Lower lobe of right lung (tissue), 2 donors: ENCODE data around the gene NSUN6. TPM values are rescaled to one million over a fixed set of nuclear protein-coding genes. Genes with fewer than 3 reads are reported as not detected.

ENCODE experiments used
- ATAC-seq, 2 donors: fragments of 200-7000 bp; cut with Tn5 transposase; one replicate each; pipeline ENCODE4 v1.9.1; 2020 to 2022; ENCODE audit warnings: mild to moderate bottlenecking in 2 of 2, moderate library complexity in 2 of 2
- DNase-seq: peaks from one replicate; pipeline ENCODE4 v3.0.0-alpha.2; 2020
- H3K27ac ChIP-seq: fragments of 200-600 bp; one replicate; pipeline ENCODE4 v1.8.0; 2022
- H3K27me3 ChIP-seq: fragments of 200-600 bp; one replicate; pipeline ENCODE4 v1.8.0; 2022; ENCODE audit warnings: low read depth
- H3K36me3 ChIP-seq: fragments of 200-600 bp; one replicate; pipeline ENCODE4 v1.8.0; 2022; ENCODE audit warnings: mild to moderate bottlenecking
- H3K4me1 ChIP-seq: fragments of 200-600 bp; one replicate; pipeline ENCODE4 v1.8.0; 2022
- H3K4me3 ChIP-seq: fragments of 200-600 bp; one replicate; pipeline ENCODE4 v1.8.0; 2022; ENCODE audit warnings: mild to moderate bottlenecking
- H3K9me3 ChIP-seq: fragments of 200-600 bp; one replicate; pipeline ENCODE4 v1.8.0; 2022
- CTCF ChIP-seq: fragments of 200-600 bp; IDR thresholded peaks from one replicate; pipeline ENCODE4 v1.8.0; 2022; ENCODE audit warnings: antibody characterized with exemption, mild to moderate bottlenecking
- intact Hi-C: fragments of 100-400 bp; cut with DNase I; formaldehyde crosslinking; loops from one replicate; pipeline ENCODE4 v1.11.0; 2022
- total RNA-seq: library from RNA; stranded (reverse); fragmentation: NEBNext Ultra II Directional; extraction: Animal tissue kit (Norgen Biotek cat#: 25700); gene quantifications from one replicate; pipeline ENCODE4 v1.2.1, GENCODE V29; 2021
- donor health status: DM: no; HTN: yes; CAD: no; lungs with severe emphysema.

NSUN6 gene
- total RNA-seq, 1 donor from 2014 or later: 13.1 TPM

- DNase-seq: no peak
- no peak overlapping the region for H3K4me3 ChIP-seq
- no peak overlapping the region for H3K27ac ChIP-seq
- intact Hi-C loops: no loop called here
- H3K36me3 ChIP-seq: peaks cover 16% of the 10 kb centered on the region
- no peaks in the 10 kb centered on the region for H3K9me3 ChIP-seq
- no peak for TF ChIP-seq CTCF
- ATAC-seq: no peak
- no peaks in the 10 kb centered on the region for H3K4me1 ChIP-seq
- no peaks in the 10 kb centered on the region for H3K27me3 ChIP-seq
These were observed 68.6 kb downstream of the NSUN6 start for GRCh38 chr10:18582803-18583202.

- Histone ChIP-seq H3K4me1 (no peaks in the 10 kb centered on the region), H3K27ac (no peak overlapping the region), H3K36me3 (peaks cover 16% of the 10 kb centered on the region), H3K9me3 (no peaks in the 10 kb centered on the region), H3K4me3 (no peak overlapping the region), H3K27me3 (no peaks in the 10 kb centered on the region)
- TF ChIP-seq CTCF: no peak
- ATAC-seq (no peak), DNase-seq (no peak)
- intact Hi-C loops: no loop called here
These were observed 73.3 kb downstream of the NSUN6 start for GRCh38 chr10:18577823-18578685.

- DNase-seq: no peak
- Histone ChIP-seq H3K27ac (no peak overlapping the region), H3K4me1 (no peaks in the 10 kb centered on the region), H3K4me3 (no peak overlapping the region), H3K36me3 (peaks cover 16% of the 10 kb centered on the region), H3K27me3 (no peaks in the 10 kb centered on the region), H3K9me3 (no peaks in the 10 kb centered on the region)
- no peak for TF ChIP-seq CTCF
- no peak for ATAC-seq
- intact Hi-C loops: no loop called here
These were observed 74.8 kb downstream of the NSUN6 start for GRCh38 chr10:18576586-18576985.

GRCh38 chr10:18572959-18573561, 78.3 kb downstream of the NSUN6 start:
- H3K36me3 ChIP-seq: no peaks in the 10 kb centered on the region
- no peaks in the 10 kb centered on the region for H3K9me3 ChIP-seq
- DNase-seq (no peak), ATAC-seq (no peak)
- no peaks in the 10 kb centered on the region for H3K27me3 ChIP-seq
- no peak overlapping the region for H3K27ac ChIP-seq
- no peaks in the 10 kb centered on the region for H3K4me1 ChIP-seq
- no peak for TF ChIP-seq CTCF
- intact Hi-C loops: no loop called here
- no peak overlapping the region for H3K4me3 ChIP-seq

GRCh38 chr10:18571780-18572179, 79.6 kb downstream of the NSUN6 start:
- H3K9me3 ChIP-seq: no peaks in the 10 kb centered on the region
- no peak for TF ChIP-seq CTCF
- ATAC-seq (no peak), DNase-seq (no peak)
- no peak overlapping the region for H3K4me3 ChIP-seq
- no peak overlapping the region for H3K27ac ChIP-seq
- no peaks in the 10 kb centered on the region for H3K4me1 ChIP-seq
- no peaks in the 10 kb centered on the region for H3K36me3 ChIP-seq
- H3K27me3 ChIP-seq: no peaks in the 10 kb centered on the region
- intact Hi-C loops: no loop called here
